Immature natural killer cell (primary cell): ENCODE measurements around the gene GORASP2. TPM values are rescaled to one million over a fixed set of nuclear protein-coding genes. Genes with fewer than 3 reads are reported as not detected.

Experiments used
- DNase-seq, 3 donors: peaks; one replicate each; pipeline ENCODE4 v3.0.0; 2022; ENCODE audit warnings: mixed read lengths in 1 of 3
- H3K27ac Mint-ChIP-seq, 6 donors: one replicate each; pipeline ENCODE4 v1.8.0; 2020; ENCODE audit warnings: mixed read lengths in 6 of 6, mild to moderate bottlenecking in 5 of 6, inconsistent platforms in 4 of 6, moderate library complexity in 3 of 6
- H3K27me3 Mint-ChIP-seq, 3 donors: one replicate each; pipeline ENCODE4 v1.8.0; 2020 to 2021; ENCODE audit warnings: low read depth in 3 of 3, mild to moderate bottlenecking in 3 of 3, mixed read lengths in 3 of 3, moderate library complexity in 3 of 3, inconsistent platforms in 1 of 3
- H3K36me3 Mint-ChIP-seq, 3 donors: one replicate each; pipeline ENCODE4 v1.8.0; 2020; ENCODE audit warnings: mixed read lengths in 3 of 3, inconsistent platforms in 2 of 3, mild to moderate bottlenecking in 2 of 3
- H3K4me1 Mint-ChIP-seq, 2 donors: one replicate each; pipeline ENCODE4 v1.8.0; 2020; ENCODE audit warnings: inconsistent platforms in 2 of 2, mild to moderate bottlenecking in 2 of 2, mixed read lengths in 2 of 2, moderate library complexity in 1 of 2
- H3K4me3 Mint-ChIP-seq, 5 donors: one replicate each; pipeline ENCODE4 v1.8.0; 2020; ENCODE audit warnings: mild to moderate bottlenecking in 5 of 5, mixed read lengths in 5 of 5, inconsistent platforms in 3 of 5, moderate library complexity in 3 of 5
- H3K9me3 Mint-ChIP-seq, 6 donors: one replicate each; pipeline ENCODE4 v1.8.0; 2020; ENCODE audit warnings: mild to moderate bottlenecking in 6 of 6, mixed read lengths in 6 of 6, inconsistent platforms in 4 of 6, moderate library complexity in 3 of 6
- polyA plus RNA-seq, 3 donors: library from polyadenylated mRNA; unstranded; fragments of 300-500 nt; fragmentation: Illumina TruSeq; gene quantifications; one replicate each; pipeline ENCODE4 v1.2.3, GENCODE V29; 2021

The GORASP2 gene
- polyA plus RNA-seq, 3 donors from 2014 or later = 64.9 to 101 (median 98.1) TPM

GRCh38 chr2:171004833-171005232 lies 75.8 kb downstream of the GORASP2 start:
- H3K36me3 Mint-ChIP-seq = peaks cover 6 to 40% (median 21%) of the 10 kb centered on the region in 3 donors
- H3K4me3 Mint-ChIP-seq = no peak overlapping the region
- H3K4me1 Mint-ChIP-seq = no peaks in the 10 kb centered on the region
- no peak for DNase-seq
- H3K27ac Mint-ChIP-seq = no peak overlapping the region
- no peaks in the 10 kb centered on the region for H3K9me3 Mint-ChIP-seq
- H3K27me3 Mint-ChIP-seq = no peaks in the 10 kb centered on the region

DNA sequence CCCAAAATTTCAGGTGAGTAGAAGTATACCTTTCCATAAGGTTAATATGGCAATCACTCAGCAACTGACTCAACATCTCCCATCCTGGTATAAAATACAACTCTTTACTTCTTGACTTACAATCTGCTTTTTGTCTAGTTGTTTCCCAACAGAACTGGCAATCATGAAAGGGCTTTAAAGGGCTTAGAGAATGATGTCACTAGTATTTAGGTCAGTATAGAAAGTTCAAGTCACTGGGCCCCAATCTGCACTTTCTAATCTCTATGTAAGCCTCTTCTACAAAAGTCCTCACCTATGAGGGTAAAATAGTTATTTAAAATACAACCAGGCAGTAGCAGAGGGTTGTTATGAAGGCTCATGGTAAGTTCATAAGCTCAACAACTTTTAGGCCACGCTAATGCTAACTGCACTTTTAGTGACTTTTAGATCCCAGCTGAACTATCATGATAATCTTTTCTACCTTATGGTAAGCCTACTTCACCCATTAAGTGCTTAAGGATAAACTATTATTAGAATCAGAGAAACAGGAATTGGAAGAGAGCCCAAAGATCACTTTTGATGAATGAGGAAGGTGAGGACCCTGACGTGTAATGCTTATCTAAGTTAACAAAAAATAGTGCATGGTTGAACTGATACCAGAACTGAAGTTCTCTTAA lies 79.6 kb downstream of the GORASP2 start:
- Mint-ChIP-seq H3K36me3 (peaks cover 16 to 35% (median 26%) of the 10 kb centered on the region in 3 donors), H3K9me3 (no peaks in the 10 kb centered on the region), H3K4me1 (no peaks in the 10 kb centered on the region), H3K27me3 (no peaks in the 10 kb centered on the region), H3K4me3 (no peak overlapping the region), H3K27ac (peak overlapping the region in 4 of 6 donors; percentile 2 to 31 (median 20))
- no peak for DNase-seq

DNA sequence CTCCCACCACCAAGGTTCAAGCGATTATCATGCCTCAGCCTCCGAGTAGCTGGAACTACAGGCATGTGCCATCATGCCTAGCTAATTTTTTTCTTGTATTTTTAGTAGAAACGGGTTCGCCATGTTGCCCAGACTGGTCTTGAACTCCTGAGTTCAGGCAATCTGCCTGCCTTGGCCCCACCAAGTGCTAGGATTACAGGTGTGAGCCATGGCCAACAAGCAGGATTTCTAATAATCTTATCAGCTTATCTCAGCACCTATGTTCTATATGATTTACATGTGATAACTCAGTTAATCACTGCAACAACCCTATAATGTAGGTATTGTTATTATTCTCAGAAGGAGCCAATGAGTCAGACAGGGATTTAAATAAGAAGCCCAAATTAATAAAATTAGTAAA lies 80.3 kb downstream of the GORASP2 start:
- Mint-ChIP-seq H3K27me3 (no peaks in the 10 kb centered on the region), H3K4me1 (peaks cover 0 to 1% of the 10 kb centered on the region in 2 donors), H3K4me3 (no peak overlapping the region), H3K9me3 (no peaks in the 10 kb centered on the region), H3K27ac (no peak overlapping the region), H3K36me3 (peaks cover 19 to 40% (median 28%) of the 10 kb centered on the region in 3 donors)
- no peak for DNase-seq

DNA sequence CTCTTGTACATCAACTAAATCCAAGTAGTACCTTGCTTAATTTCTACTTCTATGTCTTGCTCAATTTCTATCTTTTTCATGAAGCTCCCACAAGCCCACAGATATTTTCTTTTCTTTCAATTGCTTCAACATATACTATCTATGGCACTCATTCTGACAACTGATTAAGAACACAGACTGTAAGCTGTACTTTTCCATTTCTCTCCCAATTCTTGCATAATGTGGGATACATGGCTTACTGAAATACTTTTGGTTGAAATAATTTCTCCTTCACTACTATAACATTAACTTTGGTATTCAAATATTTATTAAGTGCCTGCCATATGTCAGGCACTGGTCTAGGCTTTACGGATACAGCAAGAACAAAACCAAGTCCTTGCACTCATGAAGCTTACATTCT lies 84.8 kb downstream of the GORASP2 start:
- no peak for DNase-seq
- no peak overlapping the region for H3K4me3 Mint-ChIP-seq
- H3K27ac Mint-ChIP-seq = no peak overlapping the region
- H3K4me1 Mint-ChIP-seq = peaks cover 0 to 2% of the 10 kb centered on the region in 2 donors
- H3K36me3 Mint-ChIP-seq = peaks cover 16 to 24% (median 22%) of the 10 kb centered on the region in 3 donors
- no peaks in the 10 kb centered on the region for H3K27me3 Mint-ChIP-seq
- no peaks in the 10 kb centered on the region for H3K9me3 Mint-ChIP-seq

- peaks cover 2 to 7% of the 10 kb centered on the region in 2 donors for H3K4me1 Mint-ChIP-seq
- H3K27ac Mint-ChIP-seq = no peak overlapping the region
- H3K27me3 Mint-ChIP-seq = no peaks in the 10 kb centered on the region
- DNase-seq = no peak
- peaks cover 16 to 22% (median 17%) of the 10 kb centered on the region in 3 donors for H3K36me3 Mint-ChIP-seq
- H3K9me3 Mint-ChIP-seq = no peaks in the 10 kb centered on the region
- no peak overlapping the region for H3K4me3 Mint-ChIP-seq
Measured at GRCh38 chr2:171016125-171016524, 87.1 kb downstream of the GORASP2 start.

Other genes starting within 250 kb of the GORASP2 start
- not detected for gene SP5, start 213.9 kb upstream of the GORASP2 start, polyA plus RNA-seq
- gene ERICH2, start 158.9 kb upstream of the GORASP2 start, polyA plus RNA-seq = not detected
- gene GAD1, start 112.4 kb upstream of the GORASP2 start, polyA plus RNA-seq = not detected
- 10 to 100 TPM in 2 of 3 donors, 1 to 10 TPM in 1; 6.9 to 53.1 (median 26.2) TPM for gene TLK1, start 231.6 kb downstream of the GORASP2 start, polyA plus RNA-seq